ENCODE data around the gene CFTR.

DNA sequence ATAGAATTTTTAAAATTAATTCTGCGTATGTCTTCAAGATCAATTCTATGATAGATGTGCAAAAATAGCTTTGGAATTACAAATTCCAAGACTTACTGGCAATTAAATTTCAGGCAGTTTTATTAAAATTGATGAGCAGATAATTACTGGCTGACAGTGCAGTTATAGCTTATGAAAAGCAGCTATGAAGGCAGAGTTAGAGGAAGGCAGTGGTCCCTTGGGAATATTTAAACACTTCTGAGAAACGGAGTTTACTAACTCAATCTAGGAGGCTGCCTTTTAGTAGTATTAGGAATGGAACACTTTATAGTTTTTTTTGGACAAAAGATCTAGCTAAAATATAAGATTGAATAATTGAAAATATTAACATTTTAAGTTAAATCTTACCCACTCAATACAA, 70.8 kb downstream of the CFTR start:
- TF ChIP-seq, protein P1, sequence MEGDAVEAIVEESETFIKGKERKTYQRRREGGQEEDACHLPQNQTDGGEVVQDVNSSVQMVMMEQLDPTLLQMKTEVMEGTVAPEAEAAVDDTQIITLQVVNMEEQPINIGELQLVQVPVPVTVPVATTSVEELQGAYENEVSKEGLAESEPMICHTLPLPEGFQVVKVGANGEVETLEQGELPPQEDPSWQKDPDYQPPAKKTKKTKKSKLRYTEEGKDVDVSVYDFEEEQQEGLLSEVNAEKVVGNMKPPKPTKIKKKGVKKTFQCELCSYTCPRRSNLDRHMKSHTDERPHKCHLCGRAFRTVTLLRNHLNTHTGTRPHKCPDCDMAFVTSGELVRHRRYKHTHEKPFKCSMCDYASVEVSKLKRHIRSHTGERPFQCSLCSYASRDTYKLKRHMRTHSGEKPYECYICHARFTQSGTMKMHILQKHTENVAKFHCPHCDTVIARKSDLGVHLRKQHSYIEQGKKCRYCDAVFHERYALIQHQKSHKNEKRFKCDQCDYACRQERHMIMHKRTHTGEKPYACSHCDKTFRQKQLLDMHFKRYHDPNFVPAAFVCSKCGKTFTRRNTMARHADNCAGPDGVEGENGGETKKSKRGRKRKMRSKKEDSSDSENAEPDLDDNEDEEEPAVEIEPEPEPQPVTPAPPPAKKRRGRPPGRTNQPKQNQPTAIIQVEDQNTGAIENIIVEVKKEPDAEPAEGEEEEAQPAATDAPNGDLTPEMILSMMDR (IDR thresholded peaks at IDR 0.05), result no peak
- TF ChIP-seq POLR2A (IDR thresholded peaks at IDR 0.05; ENCODE audit: low read depth) (no peak), POLR2AphosphoS5 (IDR thresholded peaks at IDR 0.05) (no peak)

Measured in esophagus muscularis mucosa (tissue), 3 donors.